ENCODE data around the gene EXT2. TPM values are rescaled to one million over a fixed set of nuclear protein-coding genes. Genes with fewer than 3 reads are reported as not detected.

EXT2 gene
- total and polyA plus RNA-seq, 4 donors, result 18.0 to 95.3 (median 45.9) TPM

DNA sequence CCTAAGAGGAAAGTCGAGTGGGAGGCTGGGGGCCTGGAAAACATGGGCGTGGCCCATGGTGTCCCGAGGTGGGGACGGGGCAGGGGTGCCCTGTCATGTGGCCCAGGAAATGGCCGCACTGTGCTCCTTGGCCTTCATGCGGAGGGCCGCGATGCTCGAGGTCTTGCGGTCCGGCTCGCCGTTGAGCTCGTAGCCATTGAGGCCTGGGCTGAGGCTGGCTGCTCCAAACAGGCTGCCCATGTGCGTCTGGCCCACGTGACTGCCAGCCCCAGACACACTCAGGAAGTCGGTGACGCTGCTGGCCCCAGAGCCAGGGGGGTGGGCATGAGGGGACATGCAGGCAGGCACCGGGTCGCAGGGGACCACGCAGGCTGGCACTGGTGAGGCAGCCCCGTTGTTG is 169.3 kb downstream of the EXT2 start:
- H3K9me3 ChIP-seq (ENCODE audit: control insufficient read depth in 4 of 4, insufficient read depth in 3 of 4, low read length in 3 of 4), result no peaks in the 10 kb centered on the region
- DNase-seq, result no peak
- no peak for ATAC-seq (ENCODE audit: insufficient read depth, low FRiP score)
- H3K4me1 ChIP-seq (ENCODE audit: control insufficient read depth in 5 of 5, insufficient read depth in 5 of 5, low read length in 5 of 5), result peaks cover 0 to under 1% (median 0%) of the 10 kb centered on the region in 5 donors
- H3K9ac ChIP-seq (ENCODE audit: insufficient read depth in 1 of 2, low read length in 2 of 2), result no peak overlapping the region
- no peak overlapping the region for H3K27ac ChIP-seq (ENCODE audit: low read depth in 1 of 2, low read length in 1 of 2)
- TF ChIP-seq, protein P1, sequence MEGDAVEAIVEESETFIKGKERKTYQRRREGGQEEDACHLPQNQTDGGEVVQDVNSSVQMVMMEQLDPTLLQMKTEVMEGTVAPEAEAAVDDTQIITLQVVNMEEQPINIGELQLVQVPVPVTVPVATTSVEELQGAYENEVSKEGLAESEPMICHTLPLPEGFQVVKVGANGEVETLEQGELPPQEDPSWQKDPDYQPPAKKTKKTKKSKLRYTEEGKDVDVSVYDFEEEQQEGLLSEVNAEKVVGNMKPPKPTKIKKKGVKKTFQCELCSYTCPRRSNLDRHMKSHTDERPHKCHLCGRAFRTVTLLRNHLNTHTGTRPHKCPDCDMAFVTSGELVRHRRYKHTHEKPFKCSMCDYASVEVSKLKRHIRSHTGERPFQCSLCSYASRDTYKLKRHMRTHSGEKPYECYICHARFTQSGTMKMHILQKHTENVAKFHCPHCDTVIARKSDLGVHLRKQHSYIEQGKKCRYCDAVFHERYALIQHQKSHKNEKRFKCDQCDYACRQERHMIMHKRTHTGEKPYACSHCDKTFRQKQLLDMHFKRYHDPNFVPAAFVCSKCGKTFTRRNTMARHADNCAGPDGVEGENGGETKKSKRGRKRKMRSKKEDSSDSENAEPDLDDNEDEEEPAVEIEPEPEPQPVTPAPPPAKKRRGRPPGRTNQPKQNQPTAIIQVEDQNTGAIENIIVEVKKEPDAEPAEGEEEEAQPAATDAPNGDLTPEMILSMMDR (IDR thresholded peaks at IDR 0.05; ENCODE audit: control extremely low read depth, extremely low read depth), result no peak
- no peak overlapping the region for H3K4me3 ChIP-seq
- H3K27me3 ChIP-seq (ENCODE audit: control insufficient read depth in 3 of 3, insufficient read depth in 3 of 3, low read length in 2 of 3), result no peaks in the 10 kb centered on the region
- no peaks in the 10 kb centered on the region for H3K36me3 ChIP-seq (ENCODE audit: control insufficient read depth in 4 of 4, insufficient read depth in 4 of 4, low read length in 4 of 4)
- 85 to 93% methylated on average over 22 of the region's 22 CpGs for WGBS, 2 donors

DNA sequence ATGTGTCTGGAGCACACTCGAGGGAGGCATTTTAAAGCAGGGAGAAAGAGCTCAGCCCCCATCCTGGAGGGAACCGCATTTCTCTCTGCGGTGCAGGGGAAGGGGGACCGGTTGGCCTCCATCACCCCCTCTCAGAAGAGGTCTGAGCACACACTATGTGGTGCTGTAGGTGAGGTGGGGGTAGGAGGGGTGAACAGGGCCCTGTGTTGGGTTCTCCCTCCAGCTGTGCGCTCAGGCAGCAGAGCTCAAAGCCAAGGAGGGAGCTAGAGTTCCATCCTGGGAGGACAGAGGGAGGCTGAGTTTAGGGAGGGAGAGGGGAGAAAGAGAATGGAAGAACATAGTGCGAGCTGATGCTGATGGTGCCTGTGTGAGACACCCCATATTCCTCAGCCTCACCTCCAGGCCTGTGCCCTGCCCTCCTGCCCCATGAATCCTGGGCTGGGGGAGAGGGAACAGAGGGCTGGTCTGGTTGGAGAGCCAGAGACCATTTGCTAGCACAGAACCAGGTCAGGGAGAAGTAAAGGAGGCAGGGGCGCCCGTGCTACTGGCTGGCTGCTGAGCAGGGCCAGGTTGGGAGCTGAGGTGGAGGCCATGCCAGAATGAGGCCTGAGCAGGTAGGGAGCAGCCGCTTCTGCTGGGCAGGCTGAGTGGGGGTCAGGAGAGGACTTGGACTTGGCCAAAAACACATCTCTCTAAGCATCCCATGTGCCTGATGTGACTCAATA is 170.7 kb downstream of the EXT2 start:
- H3K27me3 ChIP-seq (ENCODE audit: control insufficient read depth in 3 of 3, insufficient read depth in 3 of 3, low read length in 2 of 3), result no peaks in the 10 kb centered on the region
- H3K36me3 ChIP-seq (ENCODE audit: control insufficient read depth in 4 of 4, insufficient read depth in 4 of 4, low read length in 4 of 4), result no peaks in the 10 kb centered on the region
- WGBS, 2 donors, result 78 to 88% methylated on average over 9 of the region's 9 CpGs
- H3K4me3 ChIP-seq, result no peak overlapping the region
- no peak overlapping the region for H3K9ac ChIP-seq (ENCODE audit: insufficient read depth in 1 of 2, low read length in 2 of 2)
- ATAC-seq (ENCODE audit: insufficient read depth, low FRiP score), result no peak
- TF ChIP-seq, protein P1 (IDR thresholded peaks at IDR 0.05; ENCODE audit: control extremely low read depth, extremely low read depth), result no peak
- H3K27ac ChIP-seq (ENCODE audit: low read depth in 1 of 2, low read length in 1 of 2), result no peak overlapping the region
- peaks cover 0 to 10% (median 0%) of the 10 kb centered on the region in 5 donors for H3K4me1 ChIP-seq (ENCODE audit: control insufficient read depth in 5 of 5, insufficient read depth in 5 of 5, low read length in 5 of 5)
- DNase-seq, result no peak
- H3K9me3 ChIP-seq (ENCODE audit: control insufficient read depth in 4 of 4, insufficient read depth in 3 of 4, low read length in 3 of 4), result no peaks in the 10 kb centered on the region

DNA sequence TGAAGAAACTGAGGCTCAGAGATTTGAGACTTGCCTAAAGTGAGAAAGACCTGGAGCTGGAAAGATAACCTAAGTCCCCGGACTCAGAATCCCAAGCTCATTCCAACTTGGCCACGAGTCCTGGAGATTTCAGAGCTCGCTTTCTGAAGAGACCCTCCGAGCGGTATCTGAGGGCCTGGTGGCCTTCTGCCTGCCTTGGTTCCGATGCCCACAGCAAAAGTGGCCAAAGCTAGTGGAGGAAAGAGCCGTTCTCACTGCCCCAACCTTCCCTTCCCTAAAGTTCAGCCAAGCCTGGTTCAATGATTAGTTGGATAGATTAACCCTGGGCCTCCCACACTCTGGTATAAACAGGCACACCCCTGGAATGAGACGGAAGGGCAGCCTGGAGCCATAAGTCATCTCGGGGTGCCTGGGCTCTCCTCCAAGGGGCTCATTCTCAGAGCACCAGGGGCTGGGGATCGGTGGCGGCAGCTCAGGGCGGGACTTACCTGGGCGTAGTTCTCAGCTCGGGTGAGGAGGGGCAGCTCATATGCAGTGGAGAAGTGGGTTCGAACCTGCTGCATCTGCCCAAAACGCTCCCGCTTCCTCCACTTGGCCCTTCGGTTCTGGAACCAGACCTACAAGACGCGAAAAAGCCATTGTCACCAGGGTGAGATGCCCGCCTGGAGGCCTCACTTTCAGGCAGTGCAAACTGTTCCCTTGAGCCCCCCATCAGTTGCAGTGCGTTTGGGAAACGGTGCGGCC is 171.7 kb downstream of the EXT2 start:
- Histone ChIP-seq H3K4me1 (ENCODE audit: control insufficient read depth in 5 of 5, insufficient read depth in 5 of 5, low read length in 5 of 5) (peaks cover 0 to 10% (median 0%) of the 10 kb centered on the region in 5 donors), H3K27ac (ENCODE audit: low read depth in 1 of 2, low read length in 1 of 2) (no peak overlapping the region), H3K27me3 (ENCODE audit: control insufficient read depth in 3 of 3, insufficient read depth in 3 of 3, low read length in 2 of 3) (no peaks in the 10 kb centered on the region), H3K9me3 (ENCODE audit: control insufficient read depth in 4 of 4, insufficient read depth in 3 of 4, low read length in 3 of 4) (no peaks in the 10 kb centered on the region), H3K36me3 (ENCODE audit: control insufficient read depth in 4 of 4, insufficient read depth in 4 of 4, low read length in 4 of 4) (no peaks in the 10 kb centered on the region), H3K9ac (ENCODE audit: insufficient read depth in 1 of 2, low read length in 2 of 2) (no peak overlapping the region), H3K4me3 (no peak overlapping the region)
- no peak for DNase-seq
- TF ChIP-seq, protein P1 (IDR thresholded peaks at IDR 0.05; ENCODE audit: control extremely low read depth, extremely low read depth), result no peak
- no peak for ATAC-seq (ENCODE audit: insufficient read depth, low FRiP score)
- 89 to 95% methylated on average over 24 of the region's 24 CpGs for WGBS, 2 donors
